Natural killer cell (primary cell): ENCODE data around the gene MRFAP1L1. TPM values are rescaled to one million over a fixed set of nuclear protein-coding genes. Genes with fewer than 3 reads are reported as not detected.

Experiments used
- ATAC-seq, 3 donors: fragments of 150-1000 bp in 2 of 3; fragments of 200-7000 bp in 1 of 3; cut with Tn5 transposase; 1 replicate in 1 of 3; 2 replicates in 2 of 3; pipeline ENCODE4 v1.10.0; 2021; ENCODE audit warnings: mild to moderate bottlenecking in 2 of 3, moderate library complexity in 2 of 3
- DNase-seq, 2 donors: peaks; one replicate each; pipeline versions ENCODE4 v3.0.0 to v3.0.0-alpha.2; 2013 to 2021; ENCODE audit warnings: mixed read lengths in 1 of 2
- H3K27ac ChIP-seq: one replicate; pipeline ENCODE4 v1.5.1; 2013; ENCODE audit warnings: mild to moderate bottlenecking, low read length
- H3K27me3 ChIP-seq: one replicate; pipeline ENCODE4 v1.6.1; 2013; ENCODE audit warnings: low read length; ENCODE audit not compliant: control insufficient read depth, insufficient read depth
- H3K36me3 ChIP-seq: one replicate; pipeline ENCODE4 v1.6.1; 2013; ENCODE audit warnings: low read length; ENCODE audit not compliant: control insufficient read depth, insufficient read depth
- H3K4me1 ChIP-seq: one replicate; pipeline ENCODE4 v1.6.1; 2013; ENCODE audit warnings: low read length; ENCODE audit not compliant: control insufficient read depth, insufficient read depth
- H3K4me3 ChIP-seq: one replicate; pipeline ENCODE4 v1.5.1; 2013; ENCODE audit warnings: low read length
- H3K9me3 ChIP-seq: one replicate; pipeline ENCODE4 v1.6.1; 2013; ENCODE audit warnings: low read length; ENCODE audit not compliant: control insufficient read depth, insufficient read depth
- H3K27ac Mint-ChIP-seq, 2 donors: one replicate each; pipeline ENCODE4 v1.8.0; 2022; ENCODE audit warnings: mild to moderate bottlenecking in 2 of 2, mixed read lengths in 2 of 2, moderate library complexity in 1 of 2
- H3K27me3 Mint-ChIP-seq, 2 donors: one replicate each; pipeline ENCODE4 v1.8.0; 2022; ENCODE audit warnings: low read depth in 2 of 2, mixed read lengths in 2 of 2
- H3K36me3 Mint-ChIP-seq: one replicate; pipeline ENCODE4 v1.8.0; 2022; ENCODE audit warnings: mixed read lengths
- H3K4me1 Mint-ChIP-seq, 2 donors: one replicate each; pipeline ENCODE4 v1.8.0; 2022; ENCODE audit warnings: mixed read lengths in 2 of 2
- H3K4me3 Mint-ChIP-seq: one replicate; pipeline ENCODE4 v1.8.0; 2022; ENCODE audit warnings: mild to moderate bottlenecking, moderate library complexity, mixed read lengths
- H3K9me3 Mint-ChIP-seq, 2 donors: one replicate each; pipeline ENCODE4 v1.8.0; 2022; ENCODE audit warnings: mixed read lengths in 2 of 2
- CTCF ChIP-seq: fragments of 200-600 bp; IDR thresholded peaks from one replicate; pipeline ENCODE4 v1.8.0; 2022; ENCODE audit warnings: antibody characterized with exemption
- WGBS: methylation state at CpG from one replicate; pipeline ENCODE4 v1.1.7; 2013; ENCODE audit warnings: missing lambda C conversion rate; ENCODE audit not compliant: insufficient coverage; 5-methylcytosine and 5-hydroxymethylcytosine counted together
- intact Hi-C: fragments of 100-400 bp; cut with micrococcal nuclease; formaldehyde crosslinking; loops from one replicate; pipeline ENCODE4 v1.14.2; 2022
- total RNA-seq, 4 donors: library from RNA; stranded (reverse); fragments of 120-200 nt in 1 of 4; gene quantifications; one replicate each; pipeline versions ENCODE4 v1.2.3 to v1.2.4, GENCODE V29; 2013 to 2022

Gene MRFAP1L1
- total RNA-seq, 3 donors from 2014 or later (not counting 1 experiment from before 2014, with no cell fraction given), result 38.4 to 60.9 (median 40.8) TPM

- no peaks in the 10 kb centered on the region for H3K27me3 ChIP-seq
- no peaks in the 10 kb centered on the region for H3K36me3 ChIP-seq
- intact Hi-C loops, result no loop called here
- 95% methylated on average over 6 of the region's 6 CpGs for WGBS
- H3K4me3 ChIP-seq, result no peak overlapping the region
- no peaks in the 10 kb centered on the region for H3K9me3 Mint-ChIP-seq
- TF ChIP-seq CTCF, result no peak
- DNase-seq, result no peak
- no peak for ATAC-seq
- H3K27ac Mint-ChIP-seq, result no peak overlapping the region
- H3K27ac ChIP-seq, result no peak overlapping the region
- H3K4me1 ChIP-seq, result no peaks in the 10 kb centered on the region
- no peaks in the 10 kb centered on the region for H3K9me3 ChIP-seq
- H3K27me3 Mint-ChIP-seq, result peaks cover 7 to 15% of the 10 kb centered on the region in 2 donors
- peaks cover 0 to 4% of the 10 kb centered on the region in 2 donors for H3K4me1 Mint-ChIP-seq
- H3K4me3 Mint-ChIP-seq, result no peak overlapping the region
- H3K36me3 Mint-ChIP-seq, result no peaks in the 10 kb centered on the region
These were observed 22.1 kb upstream of the MRFAP1L1 start for GRCh38 chr4:6731780-6732179.

GRCh38 chr4:6731318-6731675 lies 21.6 kb upstream of the MRFAP1L1 start:
- no peaks in the 10 kb centered on the region for H3K9me3 ChIP-seq
- intact Hi-C loops, result no loop called here
- whole genome bisulfite sequencing, result 93% methylated on average over 8 of the region's 8 CpGs

GRCh38 chr4:6730603-6731317 lies 21.1 kb upstream of the MRFAP1L1 start:
- no peak for TF ChIP-seq CTCF
- intact Hi-C loops, result no loop called here
- H3K4me1 ChIP-seq, result no peaks in the 10 kb centered on the region
- no peaks in the 10 kb centered on the region for H3K27me3 ChIP-seq
- Mint-ChIP-seq H3K4me1 (peaks cover 0 to 4% of the 10 kb centered on the region in 2 donors), H3K27me3 (peaks cover 7 to 15% of the 10 kb centered on the region in 2 donors), H3K27ac (no peak overlapping the region), H3K9me3 (no peaks in the 10 kb centered on the region), H3K4me3 (no peak overlapping the region), H3K36me3 (no peaks in the 10 kb centered on the region)
- H3K27ac ChIP-seq, result no peak overlapping the region
- no peak overlapping the region for H3K4me3 ChIP-seq
- no peak for DNase-seq
- H3K36me3 ChIP-seq, result no peaks in the 10 kb centered on the region
- H3K9me3 ChIP-seq, result no peaks in the 10 kb centered on the region
- WGBS, result 76% methylated on average over 20 of the region's 20 CpGs
- ATAC-seq, result no peak

More at GRCh38 chr4:6731318-6731675, 21.6 kb upstream of the MRFAP1L1 start:
- H3K27ac ChIP-seq, result no peak overlapping the region
- Mint-ChIP-seq H3K4me3 (no peak overlapping the region), H3K4me1 (peaks cover 0 to 4% of the 10 kb centered on the region in 2 donors), H3K27ac (no peak overlapping the region), H3K27me3 (peaks cover 7 to 15% of the 10 kb centered on the region in 2 donors), H3K9me3 (no peaks in the 10 kb centered on the region), H3K36me3 (no peaks in the 10 kb centered on the region)
- no peak for DNase-seq
- no peaks in the 10 kb centered on the region for H3K36me3 ChIP-seq
- no peaks in the 10 kb centered on the region for H3K4me1 ChIP-seq
- H3K4me3 ChIP-seq, result no peak overlapping the region
- no peaks in the 10 kb centered on the region for H3K27me3 ChIP-seq
- ATAC-seq, result no peak
- TF ChIP-seq CTCF, result no peak
